ENCODE results near the gene GTF2B.

DNA sequence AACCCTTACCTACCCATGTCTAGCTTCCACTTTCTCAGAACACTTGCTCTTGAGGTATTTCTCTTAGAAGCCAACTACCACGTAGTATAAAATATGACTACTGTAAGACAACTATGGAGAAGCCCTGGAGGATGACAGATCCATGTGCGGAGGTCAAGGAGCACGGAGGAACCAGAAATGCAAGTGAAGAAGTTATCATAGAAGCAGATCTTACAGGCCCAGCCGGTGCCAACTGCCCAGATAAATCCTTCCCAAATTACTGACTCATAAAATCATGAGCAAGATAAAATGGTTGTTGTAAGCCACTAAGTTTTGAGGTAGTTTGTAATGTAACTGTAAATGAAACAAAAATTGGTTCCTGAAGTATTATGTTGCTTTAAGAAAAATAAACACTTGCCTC is 12.6 kb downstream of the GTF2B start:
- TF ChIP-seq, protein P1, sequence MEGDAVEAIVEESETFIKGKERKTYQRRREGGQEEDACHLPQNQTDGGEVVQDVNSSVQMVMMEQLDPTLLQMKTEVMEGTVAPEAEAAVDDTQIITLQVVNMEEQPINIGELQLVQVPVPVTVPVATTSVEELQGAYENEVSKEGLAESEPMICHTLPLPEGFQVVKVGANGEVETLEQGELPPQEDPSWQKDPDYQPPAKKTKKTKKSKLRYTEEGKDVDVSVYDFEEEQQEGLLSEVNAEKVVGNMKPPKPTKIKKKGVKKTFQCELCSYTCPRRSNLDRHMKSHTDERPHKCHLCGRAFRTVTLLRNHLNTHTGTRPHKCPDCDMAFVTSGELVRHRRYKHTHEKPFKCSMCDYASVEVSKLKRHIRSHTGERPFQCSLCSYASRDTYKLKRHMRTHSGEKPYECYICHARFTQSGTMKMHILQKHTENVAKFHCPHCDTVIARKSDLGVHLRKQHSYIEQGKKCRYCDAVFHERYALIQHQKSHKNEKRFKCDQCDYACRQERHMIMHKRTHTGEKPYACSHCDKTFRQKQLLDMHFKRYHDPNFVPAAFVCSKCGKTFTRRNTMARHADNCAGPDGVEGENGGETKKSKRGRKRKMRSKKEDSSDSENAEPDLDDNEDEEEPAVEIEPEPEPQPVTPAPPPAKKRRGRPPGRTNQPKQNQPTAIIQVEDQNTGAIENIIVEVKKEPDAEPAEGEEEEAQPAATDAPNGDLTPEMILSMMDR (IDR thresholded peaks at IDR 0.05; ENCODE audit: insufficient read depth, low read depth, low read length), result no peak
- TF ChIP-seq EZH2 (IDR thresholded peaks at IDR 0.05; ENCODE audit: insufficient read depth, low read length), result no peak

All from astrocyte (in vitro differentiated cells and primary cell).